T47D (cell line): ENCODE measurements around the gene ZNF730.
"Not testable (repeated sequence)": the region's sequence is repeated elsewhere in the genome, so short reads cannot be mapped to it uniquely, and the experiment has no call there.

Experiments
- DNase-seq, 2 experiments: peaks; one replicate each; pipeline versions ENCODE4 v3.0.0 to v3.0.0-alpha.2; 2011 to 2012; ENCODE audit warnings: low read depth in 1 of 2, low spot score in 1 of 2
- JUND ChIP-seq: IDR thresholded peaks from 2 replicates; pipeline ENCODE4 v1.6.1; 2012; ENCODE audit warnings: low read depth
- in situ Hi-C: cut with HindIII; loops from 2 replicates; pipeline ENCODE4 v1.10.0; 2016; ENCODE audit warnings: low sequenced_read_pairs, low pct_unique_long_range_greater_than_20kb

Gene ZNF730

DNA sequence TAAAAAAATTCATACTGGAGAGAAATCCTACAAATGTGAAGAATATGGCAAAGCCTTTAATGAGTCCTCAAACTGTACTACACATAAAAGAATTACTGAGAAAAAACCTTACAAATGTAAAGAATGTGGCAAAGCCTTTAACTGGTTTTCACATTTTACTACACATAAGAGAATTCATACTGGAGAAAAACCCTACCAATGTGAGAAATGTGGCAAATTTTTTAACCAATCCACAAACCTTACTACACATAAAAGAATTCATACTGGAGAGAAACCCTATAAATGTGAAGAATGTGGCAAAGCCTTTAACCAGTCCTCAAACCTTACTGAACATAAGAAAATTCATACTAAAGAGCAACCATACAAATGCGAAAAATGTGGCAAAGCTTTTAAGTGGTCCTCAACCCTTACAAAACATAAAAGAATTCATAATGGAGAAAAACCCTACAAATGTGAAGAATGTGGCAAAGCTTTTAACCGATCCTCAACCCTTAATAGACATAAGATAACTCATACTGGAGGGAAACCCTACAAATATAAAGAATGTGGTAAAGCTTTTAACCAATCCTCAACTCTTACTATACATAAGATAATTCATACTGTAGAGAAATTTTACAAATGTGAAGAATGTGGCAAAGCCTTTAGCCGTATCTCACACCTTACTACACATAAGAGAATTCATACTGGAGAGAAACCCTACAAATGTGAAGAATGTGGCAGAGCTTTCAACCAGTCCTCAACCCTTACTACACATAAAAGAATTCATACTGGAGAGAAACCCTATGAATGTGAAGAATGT, 29.0 kb downstream of the ZNF730 start:
- no peak for DNase-seq
- TF ChIP-seq JUND = no peak
- in situ Hi-C loops = no loop called here

DNA sequence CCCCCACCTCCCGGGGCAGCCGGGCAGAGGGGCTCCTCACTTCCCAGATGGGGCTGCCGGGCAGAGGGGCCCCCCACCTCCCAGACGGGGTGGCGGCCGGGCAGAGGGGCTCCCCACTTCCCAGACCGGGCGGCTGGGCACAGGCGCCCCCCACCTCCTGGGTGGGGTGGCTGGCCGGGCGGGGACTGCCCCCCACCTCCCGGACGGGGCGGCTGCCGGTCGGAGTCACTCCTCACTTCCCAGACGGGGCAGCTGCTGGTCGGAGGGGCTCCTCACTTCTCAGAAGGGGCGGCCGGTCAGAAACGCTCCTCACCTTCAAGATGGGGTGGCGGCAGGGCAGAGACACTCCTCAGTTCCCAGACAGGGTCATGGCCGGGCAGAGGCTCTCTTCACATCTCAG, 43.9 kb downstream of the ZNF730 start:
- TF ChIP-seq JUND = no peak
- in situ Hi-C loops = no loop called here
- no peak for DNase-seq

DNA sequence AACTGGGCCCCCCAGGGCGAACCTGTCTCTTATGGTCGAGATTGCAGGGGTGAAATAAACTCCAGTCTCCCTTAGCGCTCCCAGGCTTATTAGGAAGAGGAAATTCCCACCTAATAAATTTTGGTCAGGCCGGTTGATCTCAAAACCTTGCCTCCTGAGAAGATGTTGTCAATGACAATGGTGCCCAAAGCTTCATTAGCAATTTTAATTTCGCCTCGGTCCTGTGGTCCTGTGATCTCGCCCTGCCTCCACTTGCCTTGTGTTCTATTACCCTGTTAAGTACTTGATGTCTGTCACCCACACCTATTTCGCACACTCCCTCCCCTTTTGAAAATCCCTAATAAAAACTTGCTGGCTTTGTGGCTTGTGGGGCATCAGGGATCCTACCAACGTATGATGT, 51.5 kb downstream of the ZNF730 start:
- DNase-seq, in situ Hi-C loops: not testable (repeated sequence)

DNA sequence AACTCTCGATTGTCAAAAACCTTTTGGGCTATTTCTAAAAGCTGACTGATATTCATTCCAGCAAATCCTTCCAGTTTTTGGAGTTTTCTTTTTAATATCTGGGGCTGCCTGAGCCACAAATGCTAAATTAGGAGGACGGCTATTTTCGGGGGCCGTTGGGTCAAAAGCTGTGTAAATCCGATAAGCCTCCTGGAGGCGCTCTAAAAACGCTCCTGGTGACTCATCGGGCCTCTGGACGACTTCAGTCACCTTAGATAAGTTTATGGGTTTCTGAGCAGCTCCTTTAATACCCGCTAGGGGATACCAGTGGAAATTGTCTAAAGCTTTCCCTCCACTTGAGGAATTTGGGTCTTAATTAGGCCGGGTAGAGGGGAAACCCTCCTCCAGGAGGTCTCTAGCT, 66.4 kb downstream of the ZNF730 start:
- in situ Hi-C loops = no loop called here
- no peak for TF ChIP-seq JUND
- DNase-seq = no peak

DNA sequence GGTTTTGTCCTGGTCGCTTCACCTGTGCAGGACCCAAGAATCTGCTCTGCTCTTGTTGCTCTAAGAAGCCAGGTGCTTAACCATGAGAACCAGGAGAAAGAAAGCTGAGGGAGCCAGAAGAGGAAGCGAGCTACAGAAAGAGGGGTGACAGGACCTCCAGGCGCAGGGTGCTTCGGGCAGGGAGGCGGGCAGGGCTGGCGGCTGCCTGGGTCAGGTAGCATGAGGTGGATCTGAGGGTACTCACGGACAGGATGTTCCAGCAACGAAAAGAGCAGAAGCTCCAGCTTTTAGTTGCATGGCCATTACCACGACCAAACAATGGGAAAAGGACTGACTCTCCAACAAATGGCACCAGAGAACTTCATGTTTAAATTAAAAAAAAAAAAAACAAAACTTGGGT, 73.5 kb downstream of the ZNF730 start:
- DNase-seq = no peak
- TF ChIP-seq JUND = no peak
- in situ Hi-C loops = no loop called here
